Measurements from ENCODE around the gene CSTA. TPM values are rescaled to one million over a fixed set of nuclear protein-coding genes. Genes with fewer than 3 reads are reported as not detected.

The CSTA gene
- total RNA-seq, 3 donors from 2014 or later (not counting 1 experiment from before 2014, with no cell fraction given), result 3.1 to 7.8 (median 4.0) TPM

GRCh38 chr3:122284486-122284885, 40.6 kb upstream of the CSTA start:
- intact Hi-C loops (cut with micrococcal nuclease), result no loop called here
- WGBS (ENCODE audit: insufficient coverage), result 94% methylated on average over 20 of the region's 20 CpGs
- H3K4me3 ChIP-seq (ENCODE audit: low read length), result no peak overlapping the region
- TF ChIP-seq CTCF (IDR thresholded peaks at IDR 0.05), result no peak
- H3K27ac Mint-ChIP-seq, result no peak overlapping the region
- H3K27me3 ChIP-seq (ENCODE audit: control insufficient read depth, insufficient read depth, low read length), result no peaks in the 10 kb centered on the region
- H3K9me3 Mint-ChIP-seq, result no peaks in the 10 kb centered on the region
- no peaks in the 10 kb centered on the region for H3K36me3 ChIP-seq (ENCODE audit: control insufficient read depth, insufficient read depth, low read length)
- H3K4me1 ChIP-seq (ENCODE audit: control insufficient read depth, insufficient read depth, low read length), result no peaks in the 10 kb centered on the region
- ATAC-seq (no peak), DNase-seq (no peak)
- no peak overlapping the region for H3K27ac ChIP-seq (ENCODE audit: low read length)
- H3K27me3 Mint-ChIP-seq (ENCODE audit: low read depth in 2 of 2), result peaks cover 20 to 27% of the 10 kb centered on the region in 2 donors
- no peaks in the 10 kb centered on the region for H3K36me3 Mint-ChIP-seq
- H3K9me3 ChIP-seq (ENCODE audit: control insufficient read depth, insufficient read depth, low read length), result no peaks in the 10 kb centered on the region
- H3K4me1 Mint-ChIP-seq, result no peaks in the 10 kb centered on the region
- no peak overlapping the region for H3K4me3 Mint-ChIP-seq

GRCh38 chr3:122294359-122294758, 30.7 kb upstream of the CSTA start:
- intact Hi-C loops (cut with micrococcal nuclease), result no loop called here
- DNase-seq, result no peak
- Mint-ChIP-seq H3K27ac (no peak overlapping the region), H3K4me3 (no peak overlapping the region), H3K9me3 (no peaks in the 10 kb centered on the region), H3K4me1 (no peaks in the 10 kb centered on the region), H3K36me3 (no peaks in the 10 kb centered on the region), H3K27me3 (ENCODE audit: low read depth in 2 of 2) (peaks cover under 1 to 5% of the 10 kb centered on the region in 2 donors)
- no peak overlapping the region for H3K27ac ChIP-seq (ENCODE audit: low read length)
- WGBS (ENCODE audit: insufficient coverage), result 75% methylated on average over 6 of the region's 6 CpGs
- H3K27me3 ChIP-seq (ENCODE audit: control insufficient read depth, insufficient read depth, low read length), result no peaks in the 10 kb centered on the region
- H3K9me3 ChIP-seq (ENCODE audit: control insufficient read depth, insufficient read depth, low read length), result no peaks in the 10 kb centered on the region
- H3K4me1 ChIP-seq (ENCODE audit: control insufficient read depth, insufficient read depth, low read length), result no peaks in the 10 kb centered on the region
- no peaks in the 10 kb centered on the region for H3K36me3 ChIP-seq (ENCODE audit: control insufficient read depth, insufficient read depth, low read length)
- no peak for TF ChIP-seq CTCF (IDR thresholded peaks at IDR 0.05)
- H3K4me3 ChIP-seq (ENCODE audit: low read length), result no peak overlapping the region
- no peak for ATAC-seq

GRCh38 chr3:122295266-122296062, 29.6 kb upstream of the CSTA start:
- H3K27ac ChIP-seq (ENCODE audit: low read length), result no peak overlapping the region
- H3K9me3 Mint-ChIP-seq, result no peaks in the 10 kb centered on the region
- no peak for ATAC-seq
- H3K9me3 ChIP-seq (ENCODE audit: control insufficient read depth, insufficient read depth, low read length), result no peaks in the 10 kb centered on the region
- H3K4me3 Mint-ChIP-seq, result no peak overlapping the region
- no peak for TF ChIP-seq CTCF (IDR thresholded peaks at IDR 0.05)
- H3K4me1 Mint-ChIP-seq, result no peaks in the 10 kb centered on the region
- intact Hi-C loops (cut with micrococcal nuclease), result no loop called here
- H3K4me3 ChIP-seq (ENCODE audit: low read length), result no peak overlapping the region
- H3K36me3 Mint-ChIP-seq, result no peaks in the 10 kb centered on the region
- H3K36me3 ChIP-seq (ENCODE audit: control insufficient read depth, insufficient read depth, low read length), result no peaks in the 10 kb centered on the region
- 67% methylated on average over 3 of the region's 5 CpGs for WGBS (ENCODE audit: insufficient coverage)
- H3K4me1 ChIP-seq (ENCODE audit: control insufficient read depth, insufficient read depth, low read length), result no peaks in the 10 kb centered on the region
- DNase-seq, result peak in 1 of 2 donors; percentile 17
- H3K27ac Mint-ChIP-seq, result no peak overlapping the region
- no peaks in the 10 kb centered on the region for H3K27me3 ChIP-seq (ENCODE audit: control insufficient read depth, insufficient read depth, low read length)
- peaks cover 0 to 3% of the 10 kb centered on the region in 2 donors for H3K27me3 Mint-ChIP-seq (ENCODE audit: low read depth in 2 of 2)

GRCh38 chr3:122298239-122298638, 26.8 kb upstream of the CSTA start:
- no peaks in the 10 kb centered on the region for H3K9me3 Mint-ChIP-seq
- H3K27me3 Mint-ChIP-seq (ENCODE audit: low read depth in 2 of 2), result peaks cover 0 to 3% of the 10 kb centered on the region in 2 donors
- DNase-seq (peak in 1 of 2 donors; percentile 26), ATAC-seq (no peak)
- no peaks in the 10 kb centered on the region for H3K4me1 Mint-ChIP-seq
- H3K27ac Mint-ChIP-seq, result no peak overlapping the region
- H3K4me1 ChIP-seq (ENCODE audit: control insufficient read depth, insufficient read depth, low read length), result no peaks in the 10 kb centered on the region
- H3K9me3 ChIP-seq (ENCODE audit: control insufficient read depth, insufficient read depth, low read length), result no peaks in the 10 kb centered on the region
- no peak overlapping the region for H3K4me3 ChIP-seq (ENCODE audit: low read length)
- no peak overlapping the region for H3K27ac ChIP-seq (ENCODE audit: low read length)
- H3K36me3 ChIP-seq (ENCODE audit: control insufficient read depth, insufficient read depth, low read length), result no peaks in the 10 kb centered on the region
- H3K4me3 Mint-ChIP-seq, result no peak overlapping the region
- no peaks in the 10 kb centered on the region for H3K27me3 ChIP-seq (ENCODE audit: control insufficient read depth, insufficient read depth, low read length)
- no peaks in the 10 kb centered on the region for H3K36me3 Mint-ChIP-seq
- intact Hi-C loops (cut with micrococcal nuclease), result no loop called here
- WGBS (ENCODE audit: insufficient coverage), result 0% methylated on average over 2 of the region's 2 CpGs
- TF ChIP-seq CTCF (IDR thresholded peaks at IDR 0.05), result no peak

Measured in natural killer cell (primary cell).